GM21723 (cell line): Measurements from ENCODE around the gene ULK4.
"Not testable (repeated sequence)": the region's sequence is repeated elsewhere in the genome, so short reads cannot be mapped to it uniquely, and the experiment has no call there.

Source experiments
- ATAC-seq: cut with Tn5 transposase; IDR thresholded peaks from one replicate; pipeline ENCODE4 v1.9.1; 2021; ENCODE audit warnings: mild to moderate bottlenecking, moderate library complexity; ENCODE audit not compliant: unreplicated experiment

The ULK4 gene

DNA sequence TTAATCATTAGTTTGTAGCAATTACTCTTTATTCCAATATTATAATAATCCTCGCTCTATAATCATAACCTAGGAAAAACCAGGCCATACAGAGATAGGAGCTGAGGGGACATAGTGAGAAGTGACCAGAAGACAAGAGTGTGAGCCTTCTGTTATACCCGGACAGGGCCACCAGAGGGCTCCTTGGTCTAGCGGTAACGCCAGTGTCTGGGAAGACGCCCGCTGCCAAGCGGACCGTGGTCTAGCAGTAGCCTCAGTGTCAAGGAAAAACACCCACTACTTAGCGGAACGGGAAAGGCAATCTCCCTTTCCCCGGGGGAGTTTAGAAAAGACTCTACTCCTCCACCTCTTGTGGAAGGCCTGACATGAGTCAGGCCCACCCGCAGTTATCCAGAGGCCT is 266.1 kb downstream of the ULK4 start:
- not testable (repeated sequence) for ATAC-seq

- ATAC-seq: no peak
Measured at GRCh38 chr3:41693799-41694198, 268.1 kb downstream of the ULK4 start.

GRCh38 chr3:41690766-41691563 is 270.9 kb downstream of the ULK4 start:
- no peak for ATAC-seq

- ATAC-seq: no peak
Measured at GRCh38 chr3:41688595-41689380, 273.1 kb downstream of the ULK4 start.

DNA sequence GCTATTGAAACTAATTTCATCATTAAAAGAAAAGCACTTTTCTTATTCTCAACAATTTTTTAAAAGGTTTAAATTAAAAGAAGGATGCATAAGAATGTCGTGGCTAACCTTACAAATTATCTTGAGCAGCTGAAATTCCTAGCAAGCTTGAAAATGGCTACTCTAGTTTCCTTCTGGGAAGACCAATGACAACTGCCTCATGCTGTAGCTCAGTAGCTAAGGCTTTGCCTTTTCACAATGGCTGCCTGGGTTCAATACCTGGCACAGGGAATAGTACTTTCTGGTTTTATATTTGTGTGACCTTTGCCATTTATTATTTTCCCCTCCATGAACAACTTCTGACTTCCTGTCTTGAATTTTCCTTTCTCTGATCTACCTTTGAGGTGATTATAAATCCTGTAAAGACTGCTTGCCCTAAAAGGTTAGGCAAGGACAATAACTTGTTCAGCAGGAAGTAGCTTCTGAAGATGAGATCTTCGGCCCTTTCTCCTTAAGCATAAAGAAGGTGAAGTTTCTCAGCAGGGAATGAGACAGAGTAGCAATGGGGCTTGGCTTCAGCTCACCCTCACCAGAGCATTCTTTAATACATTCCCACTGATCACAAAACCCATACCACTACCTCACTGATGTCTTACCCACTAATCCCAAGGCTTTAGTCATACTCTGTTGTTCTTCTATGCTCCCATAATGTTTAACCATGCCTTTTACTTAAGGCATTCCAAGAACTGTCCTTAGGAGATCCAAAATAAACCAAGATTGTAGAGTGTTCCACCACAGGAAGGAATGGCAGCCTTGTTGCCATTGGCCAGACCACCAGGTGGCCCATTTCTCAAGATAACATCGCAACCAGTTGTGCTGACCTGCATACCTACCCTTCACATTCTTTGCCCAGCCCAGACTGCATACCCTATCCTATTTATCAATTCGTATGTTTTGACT is 276.8 kb downstream of the ULK4 start:
- no peak for ATAC-seq

DNA sequence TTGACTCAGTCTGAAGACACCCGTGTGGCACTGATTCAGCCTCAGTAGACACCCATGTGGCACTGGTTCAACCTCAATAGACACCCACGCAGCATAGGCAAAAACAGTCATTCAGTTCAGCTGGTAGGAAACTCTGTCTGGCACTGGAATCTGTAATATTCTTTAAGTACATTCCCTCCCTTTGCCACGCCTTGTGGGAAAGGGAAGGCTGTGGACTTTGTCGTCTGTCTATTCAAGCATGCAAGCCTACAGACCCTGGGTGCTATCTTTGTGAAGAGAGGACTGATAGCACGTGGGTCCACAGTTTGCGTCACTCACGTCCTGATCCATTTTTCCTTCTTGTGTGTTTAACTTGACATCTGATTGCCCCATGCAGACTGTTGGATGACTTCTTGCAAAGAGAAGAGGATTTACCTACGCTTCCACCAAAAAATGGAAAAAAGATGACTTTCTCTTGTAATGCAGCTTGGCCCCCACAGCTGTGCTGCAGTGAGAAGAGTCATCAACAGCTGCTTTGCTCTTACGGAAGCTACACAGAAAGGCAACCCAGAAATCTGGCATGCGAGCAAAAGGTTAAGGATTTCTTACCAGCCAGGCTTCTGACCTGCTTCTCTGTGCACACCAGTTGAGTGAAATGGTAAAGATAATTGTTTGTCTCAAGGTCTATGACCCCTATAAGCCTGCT is 278.1 kb downstream of the ULK4 start:
- no peak for ATAC-seq

GRCh38 chr3:41682996-41683395 is 278.9 kb downstream of the ULK4 start:
- ATAC-seq: no peak

DNA sequence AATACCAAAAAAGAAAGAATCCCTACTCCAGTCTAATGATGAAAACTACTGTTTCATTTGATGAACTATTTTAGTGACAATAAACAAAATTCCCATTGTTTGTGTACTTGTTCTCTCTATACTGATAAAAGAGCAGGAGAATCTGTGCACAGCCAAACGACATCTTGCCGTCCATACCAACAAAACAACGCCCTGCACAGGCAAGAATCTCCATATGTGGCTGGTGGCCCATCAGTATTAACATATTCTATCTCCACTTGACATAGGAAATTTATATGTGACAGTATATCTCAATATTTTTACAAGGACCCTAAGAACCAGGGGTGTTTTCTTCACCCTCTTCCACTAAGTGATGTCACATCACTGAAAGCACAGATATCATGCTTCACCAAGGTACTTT is 279.5 kb downstream of the ULK4 start:
- no peak for ATAC-seq

- ATAC-seq: no peak
Measured at GRCh38 chr3:41681479-41681878, 280.4 kb downstream of the ULK4 start.

- no peak for ATAC-seq
Measured at GRCh38 chr3:41679374-41679773, 282.5 kb downstream of the ULK4 start.

GRCh38 chr3:41675102-41675501 is 286.8 kb downstream of the ULK4 start:
- not testable (repeated sequence) for ATAC-seq

DNA sequence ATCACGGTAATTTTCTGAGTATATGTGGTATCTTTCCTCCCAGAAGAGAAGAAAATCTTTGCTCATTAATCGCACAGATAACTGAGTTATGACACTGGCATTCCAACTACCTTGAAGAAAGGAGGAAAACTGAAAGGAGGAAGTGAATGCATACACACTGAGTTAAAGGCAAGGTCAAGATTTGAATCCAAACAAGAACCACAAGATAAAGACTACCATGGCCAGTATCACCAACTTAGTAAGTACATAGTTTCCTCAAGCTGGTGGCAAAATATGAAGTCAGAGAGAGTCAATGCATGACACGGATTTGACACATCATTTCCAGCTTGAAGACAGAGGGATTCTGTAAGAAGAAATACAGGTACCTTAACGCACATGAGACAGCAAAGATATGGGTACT is 287.5 kb downstream of the ULK4 start:
- ATAC-seq: no peak

DNA sequence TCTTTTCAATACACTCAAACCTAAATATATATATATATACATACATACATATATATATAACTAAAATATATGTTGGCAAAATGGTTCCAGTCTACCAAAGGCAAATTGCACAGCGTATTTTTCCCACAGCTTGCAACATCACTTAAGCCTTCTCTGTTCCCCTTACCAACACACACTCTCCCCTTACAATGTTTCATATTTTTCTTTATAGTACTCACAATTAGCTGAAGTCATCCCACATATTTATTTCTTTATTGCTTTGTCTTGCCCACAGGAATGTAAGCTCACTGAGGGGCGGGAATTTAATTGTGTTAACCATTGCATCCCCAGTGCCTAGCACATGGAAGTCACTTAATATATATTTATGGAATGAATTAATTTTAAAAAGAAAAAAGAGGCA is 288.3 kb downstream of the ULK4 start:
- no peak for ATAC-seq

- no peak for ATAC-seq
Measured at GRCh38 chr3:41668379-41668778, 293.5 kb downstream of the ULK4 start.

DNA sequence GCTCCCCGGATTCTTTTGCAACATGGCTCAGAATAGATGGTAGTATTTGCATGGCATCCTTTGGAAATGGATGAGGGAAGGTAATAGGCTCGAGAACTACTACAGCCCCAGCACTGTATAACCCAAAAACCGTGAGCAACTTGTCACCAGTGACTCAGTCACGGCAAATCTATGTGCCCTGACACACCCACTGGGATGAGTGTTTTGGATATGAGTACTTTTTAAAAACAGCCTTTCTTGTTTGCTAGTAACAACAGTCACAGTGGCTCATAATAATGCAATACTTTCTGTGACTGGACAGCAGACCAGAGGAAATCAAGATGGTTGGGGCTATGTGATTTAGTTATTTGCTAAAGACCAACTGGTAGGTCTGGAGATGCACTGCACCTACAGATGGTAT is 299.6 kb downstream of the ULK4 start:
- ATAC-seq: no peak

DNA sequence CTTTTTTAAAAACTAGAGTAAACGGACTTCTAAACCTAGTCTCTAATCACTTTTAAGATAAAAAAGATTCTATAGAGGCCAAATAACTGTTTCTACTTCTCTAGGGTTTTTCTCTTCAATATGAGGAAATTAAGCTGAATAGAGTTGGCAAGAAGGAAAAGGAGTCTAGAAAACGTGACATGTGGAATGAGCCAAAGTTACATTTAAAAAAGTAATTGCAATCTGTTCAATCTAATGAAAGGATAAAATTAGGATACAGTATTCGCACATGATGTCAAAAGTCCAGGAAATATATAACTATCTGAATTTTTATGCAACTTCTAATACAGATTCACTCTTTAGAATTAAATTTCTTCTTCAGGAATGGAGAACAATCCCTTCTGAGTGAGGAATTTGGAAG is 300.1 kb downstream of the ULK4 start:
- no peak for ATAC-seq

GRCh38 chr3:41660510-41660909 is 301.4 kb downstream of the ULK4 start:
- no peak for ATAC-seq

- no peak for ATAC-seq
Measured at GRCh38 chr3:41653571-41654239, 308.2 kb downstream of the ULK4 start.

DNA sequence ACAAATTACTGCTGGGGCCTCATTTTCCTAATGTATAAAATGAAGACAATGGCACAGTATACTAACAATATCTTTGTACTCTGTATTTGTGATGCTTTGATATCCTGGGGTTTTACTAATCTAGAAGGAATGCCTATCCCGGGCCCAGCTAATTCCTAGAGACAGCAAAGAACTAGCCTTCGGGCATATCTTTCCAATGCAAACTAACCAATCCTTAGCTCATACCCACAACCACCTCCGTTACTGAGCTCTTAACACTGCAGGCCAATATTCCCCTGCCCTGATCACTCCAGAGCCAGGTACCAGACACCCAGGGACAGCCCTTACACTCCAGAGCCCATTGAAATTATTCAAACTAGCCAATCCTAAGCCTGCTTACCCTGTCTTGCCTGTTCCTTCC is 309.0 kb downstream of the ULK4 start:
- no peak for ATAC-seq

DNA sequence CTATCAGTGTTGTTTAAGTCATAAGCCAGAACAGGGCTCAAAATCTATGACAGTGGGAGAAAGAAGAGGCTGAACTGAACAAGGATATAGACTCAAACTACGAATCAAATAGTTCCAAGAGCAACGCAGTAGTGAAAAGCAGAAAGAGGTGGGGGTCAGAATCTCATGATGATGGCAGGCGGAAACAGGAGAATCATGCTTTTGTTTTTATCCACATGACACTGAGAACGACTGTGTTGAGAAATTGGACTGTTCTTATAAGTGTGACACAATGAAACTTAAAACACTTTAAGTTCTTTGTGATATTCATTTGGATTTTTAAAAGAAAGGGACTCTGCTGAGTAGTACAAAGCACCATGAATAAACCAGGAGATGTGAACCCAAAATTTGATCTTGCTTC is 309.4 kb downstream of the ULK4 start:
- ATAC-seq: no peak
